A673 (cell line): ENCODE measurements around the gene GSDMA.

ENCODE experiments used
- CTCF ChIP-seq: fragments of 300-800, 200-600 bp; sonication (generic); conservative IDR thresholded peaks from 2 replicates; pipeline ENCODE4 v1.5.1; 2017; ENCODE audit warnings: low read depth, mild to moderate bottlenecking, antibody characterized with exemption, low read length, moderate library complexity, mixed read lengths
- EZH2 ChIP-seq: fragments of 200-600 bp; sonication (generic); IDR thresholded peaks from 2 replicates; pipeline ENCODE4 v1.6.1; 2017; ENCODE audit warnings: borderline replicate concordance, low read depth, mild to moderate bottlenecking, mixed read lengths, antibody characterized with exemption, low read length; ENCODE audit not compliant: poor library complexity, severe bottlenecking

- TF ChIP-seq CTCF: no peak
- no peak for TF ChIP-seq EZH2
Measured at GRCh38 chr17:40023590-40024292, 60.9 kb downstream of the GSDMA start.
